ENCODE results near the gene LEFTY2.
"Not testable (repeated sequence)": the region's sequence is repeated elsewhere in the genome, so short reads cannot be mapped to it uniquely, and the experiment has no call there.

LEFTY2 gene

GRCh38 chr1:225899044-225899925 lies 41.7 kb downstream of the LEFTY2 start:
- DNase-seq, result no peak

DNA sequence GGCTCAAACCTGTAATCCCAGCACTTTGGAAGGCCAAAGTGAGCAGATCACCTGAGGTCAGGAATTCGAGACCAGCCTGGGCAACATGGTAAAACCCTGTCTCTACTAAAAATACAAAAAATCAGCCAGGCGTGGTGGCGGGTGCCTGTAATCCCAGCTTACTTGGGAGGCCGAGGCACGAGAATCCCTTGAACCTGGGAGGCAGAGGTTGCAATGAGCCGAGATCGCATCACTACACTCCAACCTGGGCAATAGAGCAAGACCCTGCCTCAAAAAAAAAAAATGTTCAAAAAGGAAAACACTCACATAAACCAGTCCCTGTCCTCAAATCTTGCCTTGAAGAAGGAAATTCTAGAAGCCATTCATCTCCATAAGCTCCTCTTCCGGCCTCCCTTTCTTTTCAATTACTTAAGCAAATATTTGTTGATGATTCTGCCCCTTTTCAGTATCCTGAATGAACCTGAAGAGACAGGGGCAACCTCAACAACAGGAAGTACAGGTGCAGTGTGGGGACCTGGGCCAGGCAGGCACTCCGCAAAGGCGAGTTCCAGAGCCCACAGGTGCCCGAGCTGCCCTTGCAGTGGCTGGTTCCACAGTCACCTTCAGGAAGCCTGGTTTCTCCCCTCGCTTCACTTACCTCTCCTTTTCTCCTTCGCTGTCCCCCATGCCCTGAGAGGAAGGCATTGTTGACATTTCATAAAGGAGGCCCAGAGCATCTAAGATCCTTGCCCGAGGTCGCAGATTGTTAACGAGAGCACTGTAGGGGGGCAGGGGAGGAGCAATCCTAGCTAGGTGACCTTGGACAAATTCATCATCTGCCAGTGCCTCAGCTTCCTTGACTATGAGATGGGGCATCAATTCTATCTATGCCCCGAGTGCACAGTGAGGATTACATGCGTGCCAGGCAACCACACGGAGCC lies 43.2 kb downstream of the LEFTY2 start:
- DNase-seq, result peak; percentile 1 to 43 (median 15)

DNA sequence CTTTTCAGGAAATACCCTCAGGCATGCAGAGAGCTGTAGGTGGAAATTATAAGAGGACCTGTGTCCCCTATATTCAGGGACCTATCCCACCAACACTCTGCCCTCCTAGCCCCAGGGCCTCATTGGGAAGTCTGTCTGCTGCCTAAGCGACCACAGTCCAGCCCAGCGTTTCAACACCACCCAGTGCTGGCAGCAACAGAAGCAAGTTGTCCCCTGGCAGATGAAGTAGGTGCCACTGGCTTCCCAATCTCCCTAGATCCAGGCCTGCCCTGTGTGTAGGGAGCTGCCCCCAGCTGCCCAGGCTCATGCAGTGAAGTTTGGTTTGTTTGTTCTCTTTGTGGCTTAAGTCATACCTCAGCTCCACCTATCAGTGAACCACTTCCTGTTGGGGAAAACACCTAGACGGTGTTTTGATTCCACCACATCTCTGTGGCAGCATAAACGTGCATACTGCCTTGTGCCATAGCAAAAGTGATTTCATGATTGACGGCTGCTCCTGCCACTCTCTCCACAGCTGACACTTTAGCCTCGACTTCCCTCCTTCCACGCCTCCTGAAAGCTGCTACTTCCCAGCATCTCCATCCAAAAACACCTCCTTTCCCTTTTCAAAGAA lies 44.0 kb downstream of the LEFTY2 start:
- DNase-seq, result peak in 1 of 3 experiments; percentile 25

GRCh38 chr1:225896494-225896893 lies 44.5 kb downstream of the LEFTY2 start:
- DNase-seq, result no peak

DNA sequence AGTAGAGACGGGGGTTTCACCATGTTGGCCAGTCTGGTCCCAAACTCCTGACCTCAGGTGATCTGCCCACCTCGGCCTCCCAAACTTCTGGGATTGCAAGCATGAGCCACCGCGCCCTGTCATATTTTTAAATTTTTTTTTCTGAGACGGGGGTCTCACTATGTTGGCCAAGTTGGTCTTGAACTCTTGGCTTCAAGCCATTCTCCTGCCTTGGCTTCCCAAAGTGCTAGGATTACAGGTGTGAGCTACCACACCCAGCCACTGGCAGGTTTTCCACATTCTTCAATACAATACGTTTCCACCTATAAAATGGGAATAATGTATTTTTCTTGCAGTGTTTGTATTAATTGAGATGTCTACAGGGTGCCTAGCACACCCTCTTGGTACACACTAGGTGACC lies 48.7 kb downstream of the LEFTY2 start:
- no peak for DNase-seq

DNA sequence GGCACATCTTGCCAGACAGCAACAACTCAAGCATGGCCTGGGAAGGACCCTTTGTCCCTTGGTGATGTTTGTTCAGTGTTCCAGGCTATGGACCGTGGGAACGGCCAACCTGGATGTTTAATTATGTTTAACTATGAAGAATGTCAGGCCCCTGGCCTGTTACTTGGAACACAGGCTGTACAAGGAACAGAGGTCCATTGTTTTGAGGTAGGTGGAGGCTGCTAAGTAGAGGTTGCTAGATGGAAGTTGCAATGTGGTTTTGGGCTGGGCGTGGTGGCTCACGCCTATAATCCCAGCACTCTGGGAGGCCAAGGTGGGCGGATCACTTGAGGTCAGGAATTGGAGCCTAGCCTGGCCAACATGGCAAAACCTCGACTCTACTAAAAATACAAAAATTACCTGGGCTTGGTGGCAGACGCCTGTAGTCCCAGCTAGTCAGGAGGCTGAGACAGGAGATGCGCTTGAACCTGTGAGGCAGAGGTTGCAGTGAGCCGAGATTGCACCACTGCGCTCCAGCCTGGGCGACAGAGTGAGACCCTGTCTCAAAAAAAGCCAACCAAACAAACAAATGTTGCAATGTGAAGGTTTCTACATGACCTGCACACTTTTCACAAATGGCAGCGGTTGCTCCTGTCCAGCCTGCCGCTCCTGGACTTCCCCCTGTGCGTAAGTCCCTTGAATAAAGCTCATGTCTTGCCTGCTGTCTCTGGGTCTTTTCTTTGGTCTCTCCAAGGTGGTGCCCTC lies 49.6 kb downstream of the LEFTY2 start:
- no peak for DNase-seq

- DNase-seq, result no peak
Observed at GRCh38 chr1:225890346-225891228, 50.4 kb downstream of the LEFTY2 start.

GRCh38 chr1:225889743-225890142 lies 51.3 kb downstream of the LEFTY2 start:
- no peak for DNase-seq

DNA sequence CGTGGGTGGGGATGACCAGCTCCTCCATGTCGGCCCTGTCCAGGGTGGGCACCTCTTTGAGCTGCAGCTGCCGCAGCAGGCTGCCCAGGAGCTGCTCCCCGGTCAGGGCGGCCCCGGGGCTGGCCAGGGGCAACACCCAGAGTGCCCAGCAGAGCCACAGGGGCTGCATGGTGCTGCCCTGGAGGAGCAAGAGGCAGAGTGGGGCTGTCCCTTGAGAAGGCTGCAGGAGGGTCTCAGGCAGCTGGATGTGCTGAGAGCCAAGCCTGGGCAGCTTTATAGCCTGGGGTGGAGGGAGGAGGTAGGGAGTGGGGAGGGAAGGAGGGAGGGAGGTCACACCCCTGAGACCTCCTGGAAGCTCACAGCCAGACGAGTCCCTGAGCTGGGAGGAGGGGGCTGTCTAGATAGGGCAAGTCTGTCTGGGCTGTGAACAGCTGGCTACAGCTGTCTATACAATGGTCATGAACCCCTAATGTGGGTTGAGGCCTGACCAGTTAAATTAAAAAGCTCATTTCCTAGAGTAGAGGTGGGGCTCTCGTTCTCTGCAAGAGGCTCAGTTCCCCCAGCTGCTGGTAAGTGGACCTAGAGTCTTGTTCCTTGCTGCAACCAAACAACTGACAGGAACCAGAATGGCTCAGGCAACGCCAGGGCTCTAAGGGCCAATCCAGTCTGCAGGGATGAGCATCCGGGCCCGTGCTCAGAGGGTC lies 52.0 kb downstream of the LEFTY2 start, which contains the start of gene LEFTY1:
TSS of gene LEFTY1 (minus strand) at position 249 of the 704 bp plus-strand sequence. CDS start at position 169, 80 bp downstream.
- no peak for DNase-seq

DNA sequence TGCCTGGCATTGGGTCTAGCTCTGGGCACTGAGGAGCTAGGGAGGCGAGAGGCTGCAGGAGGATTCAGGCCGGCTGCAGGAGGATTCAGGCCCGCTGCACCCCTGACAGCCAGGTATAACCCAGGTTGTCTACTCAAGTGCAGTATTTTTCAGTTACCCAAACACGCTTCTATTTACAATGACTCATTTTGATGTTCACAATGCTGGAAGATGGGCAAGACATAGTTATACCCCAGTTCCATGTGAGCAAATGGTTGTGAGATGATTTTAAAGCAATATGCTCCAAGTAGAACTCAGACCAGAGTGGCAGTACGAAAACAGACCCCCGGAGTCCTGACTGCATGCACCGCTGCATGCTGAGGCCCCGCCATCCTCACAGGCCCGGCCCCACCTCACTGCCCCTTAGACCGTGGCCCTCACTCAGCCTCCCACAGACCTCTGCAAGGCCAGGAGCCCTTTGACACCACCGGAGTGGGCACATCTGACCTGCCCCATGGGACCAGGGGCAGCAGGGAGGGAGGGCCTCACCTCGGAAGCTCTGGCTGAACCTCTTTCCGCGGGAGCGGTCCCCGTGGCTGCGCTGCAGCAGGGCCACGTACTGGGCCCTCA lies 52.6 kb downstream of the LEFTY2 start:
- DNase-seq, result no peak

DNA sequence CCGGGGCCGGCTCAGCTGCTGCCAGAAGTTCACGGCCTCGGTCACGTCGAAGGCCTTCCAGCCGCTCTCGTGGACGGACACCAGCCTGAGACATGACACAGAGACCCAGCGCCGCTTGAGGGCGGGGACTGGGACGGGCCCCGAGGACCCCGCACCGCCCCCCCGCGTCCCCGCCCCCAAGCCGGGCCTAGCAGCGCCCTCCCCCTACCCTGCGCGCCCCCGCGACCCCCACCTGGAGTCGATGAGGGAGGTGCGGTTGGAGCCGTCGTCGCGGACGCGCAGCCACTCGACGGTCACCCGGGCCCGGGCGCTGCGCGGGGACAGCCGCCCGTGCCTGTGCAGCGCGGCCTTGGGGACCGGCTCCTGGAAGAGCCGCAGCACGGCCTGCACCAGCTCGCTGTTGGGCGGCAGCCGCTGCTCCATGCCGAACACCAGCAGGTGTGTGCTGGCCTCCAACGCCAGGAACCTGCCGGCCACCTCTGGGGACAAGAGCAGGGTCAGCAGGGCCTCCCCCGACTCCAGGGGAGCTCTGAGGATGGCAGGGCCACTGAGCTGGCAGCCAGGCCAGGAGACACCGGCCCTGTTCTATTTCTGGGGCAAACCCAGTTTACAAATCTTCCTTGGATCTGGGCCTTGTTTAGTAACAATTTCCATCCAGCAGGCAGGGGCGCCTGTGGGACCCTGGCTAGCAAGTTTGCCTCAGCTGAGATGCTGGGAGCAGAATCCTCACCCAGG lies 53.3 kb downstream of the LEFTY2 start:
- not testable (repeated sequence) for DNase-seq

DNA sequence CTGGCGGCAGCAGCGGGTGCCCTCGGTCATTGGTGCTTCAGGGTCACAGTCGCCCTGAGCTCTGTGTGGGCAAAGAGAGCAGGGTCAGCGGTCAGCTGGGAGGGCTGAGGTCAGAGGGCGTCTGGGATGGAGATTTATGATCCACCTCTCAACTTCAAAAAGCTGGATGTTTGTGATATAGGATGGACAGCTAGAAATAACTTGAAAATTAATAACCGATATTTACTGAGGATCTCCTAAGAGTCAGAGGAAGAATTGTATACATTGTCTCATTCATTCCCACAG lies 54.0 kb downstream of the LEFTY2 start:
- no peak for DNase-seq

Data from NCI-H1417 (cell line).